ACC112 (cell line): Measurements from ENCODE around the gene CCDC154.
A peak's percentile ranks its signal among the peaks of the same experiment; 100 is the strongest.

Source experiments
- H2AFZ ChIP-seq: fragments of 200-600 bp; sonication (generic); one replicate; pipeline ENCODE4 v1.6.0; 2017; ENCODE audit warnings: antibody characterized with exemption, low read length; ENCODE audit not compliant: unreplicated experiment
- H3K27ac ChIP-seq: fragments of 200-600 bp; sonication (generic); 2 replicates; pipeline ENCODE4 v1.5.1; 2014; ENCODE audit warnings: low read depth, mild to moderate bottlenecking, antibody characterized with exemption, low read length, moderate library complexity
- H3K27me3 ChIP-seq: fragments of 200-600 bp; sonication (generic); 2 replicates; pipeline ENCODE4 v1.6.1; 2014; ENCODE audit warnings: mild to moderate bottlenecking, antibody characterized with exemption, low read length, moderate library complexity, mixed read lengths; ENCODE audit not compliant: insufficient read depth
- H3K36me3 ChIP-seq: fragments of 200-600 bp; sonication (generic); 2 replicates; pipeline ENCODE4 v1.6.1; 2016; ENCODE audit warnings: mild to moderate bottlenecking, antibody characterized with exemption, low read length, moderate library complexity, mixed read lengths; ENCODE audit not compliant: insufficient read depth
- H3K4me1 ChIP-seq: fragments of 200-600 bp; sonication (generic); one replicate; pipeline ENCODE4 v1.6.1; 2016; ENCODE audit warnings: low read length, mixed read lengths; ENCODE audit not compliant: insufficient read depth, unreplicated experiment, control insufficient read depth
- H3K4me3 ChIP-seq: fragments of 200-600 bp; sonication (generic); 2 replicates; pipeline ENCODE4 v1.5.1; 2014; ENCODE audit warnings: mild to moderate bottlenecking, low read depth, low read length
- H3K79me2 ChIP-seq: fragments of 200-600 bp; sonication (generic); one replicate; pipeline ENCODE4 v1.6.0; 2016; ENCODE audit warnings: low read length; ENCODE audit not compliant: control insufficient read depth, unreplicated experiment, insufficient read depth

The CCDC154 gene

GRCh38 chr16:1429012-1429411, 15.3 kb downstream of the CCDC154 start:
- Histone ChIP-seq H3K4me1 (no peaks in the 10 kb centered on the region), H3K36me3 (no peaks in the 10 kb centered on the region), H2AFZ (no peak overlapping the region), H3K4me3 (no peak overlapping the region), H3K27ac (no peak overlapping the region), H3K27me3 (no peaks in the 10 kb centered on the region), H3K79me2 (no peaks in the 10 kb centered on the region)

GRCh38 chr16:1428511-1428910, 15.8 kb downstream of the CCDC154 start:
- Histone ChIP-seq H3K79me2 (no peaks in the 10 kb centered on the region), H3K4me1 (no peaks in the 10 kb centered on the region), H3K27ac (no peak overlapping the region), H3K27me3 (no peaks in the 10 kb centered on the region), H3K4me3 (no peak overlapping the region), H3K36me3 (no peaks in the 10 kb centered on the region), H2AFZ (no peak overlapping the region)

GRCh38 chr16:1427473-1428461, 16.6 kb downstream of the CCDC154 start:
- Histone ChIP-seq H2AFZ (no peak overlapping the region), H3K4me3 (no peak overlapping the region), H3K36me3 (no peaks in the 10 kb centered on the region), H3K4me1 (no peaks in the 10 kb centered on the region), H3K27ac (no peak overlapping the region), H3K79me2 (no peaks in the 10 kb centered on the region), H3K27me3 (no peaks in the 10 kb centered on the region)

GRCh38 chr16:1426734-1427471, 17.5 kb downstream of the CCDC154 start:
- Histone ChIP-seq H2AFZ (no peak overlapping the region), H3K27ac (no peak overlapping the region), H3K36me3 (no peaks in the 10 kb centered on the region), H3K79me2 (no peaks in the 10 kb centered on the region), H3K4me1 (no peaks in the 10 kb centered on the region), H3K27me3 (no peaks in the 10 kb centered on the region), H3K4me3 (no peak overlapping the region)

- Histone ChIP-seq H3K36me3 (no peaks in the 10 kb centered on the region), H3K79me2 (no peaks in the 10 kb centered on the region), H3K27ac (no peak overlapping the region), H3K27me3 (no peaks in the 10 kb centered on the region), H3K4me1 (no peaks in the 10 kb centered on the region), H2AFZ (no peak overlapping the region), H3K4me3 (no peak overlapping the region)
Observed at GRCh38 chr16:1425616-1426370, 18.6 kb downstream of the CCDC154 start.

DNA sequence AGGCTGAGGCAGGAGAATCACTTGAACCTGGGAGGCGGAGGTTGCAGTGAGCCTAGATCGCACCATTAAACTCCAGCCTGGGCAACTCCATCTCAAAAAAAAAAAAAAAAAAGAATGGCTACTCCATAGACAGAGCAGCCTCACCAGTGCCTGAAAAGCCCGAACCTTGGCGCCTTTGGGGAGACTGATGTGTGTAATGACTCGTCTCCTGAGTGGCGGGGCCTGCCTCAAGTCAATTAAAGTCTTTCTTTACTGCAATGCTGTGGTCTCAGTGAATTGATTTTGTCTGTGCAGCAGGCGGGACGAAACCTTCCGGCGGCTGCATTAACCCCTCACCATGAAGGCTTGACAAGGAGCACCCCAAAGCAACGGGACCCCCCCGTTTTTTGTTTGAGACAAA, 20.3 kb downstream of the CCDC154 start:
- no peak overlapping the region for H3K4me3 ChIP-seq
- no peaks in the 10 kb centered on the region for H3K27me3 ChIP-seq
- H2AFZ ChIP-seq = no peak overlapping the region
- H3K36me3 ChIP-seq = no peaks in the 10 kb centered on the region
- H3K79me2 ChIP-seq = peaks cover 13% of the 10 kb centered on the region
- no peak overlapping the region for H3K27ac ChIP-seq
- peaks cover 5% of the 10 kb centered on the region for H3K4me1 ChIP-seq

DNA sequence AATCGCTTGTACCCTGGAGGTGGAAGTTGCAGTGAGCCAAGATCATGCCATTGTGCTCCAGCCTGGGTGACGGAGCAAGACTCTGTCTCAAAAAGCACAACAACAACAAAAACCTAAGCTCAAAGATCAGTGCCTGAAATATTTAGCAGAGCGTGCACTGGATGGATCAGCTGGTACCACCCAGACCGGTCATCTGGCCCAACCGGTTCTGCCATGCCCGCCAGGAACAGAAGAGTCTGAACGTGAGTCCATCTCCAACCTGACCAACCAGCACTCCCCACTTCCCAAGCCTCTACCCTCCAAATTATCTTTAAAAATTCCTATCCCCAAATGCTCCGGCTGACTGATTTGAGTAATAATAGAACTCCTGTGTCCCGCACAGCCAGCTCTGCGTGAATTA, 22.3 kb downstream of the CCDC154 start:
- Histone ChIP-seq H3K4me3 (no peak overlapping the region), H3K4me1 (peaks cover 8% of the 10 kb centered on the region), H2AFZ (no peak overlapping the region), H3K27ac (no peak overlapping the region), H3K36me3 (no peaks in the 10 kb centered on the region), H3K79me2 (peaks cover 21% of the 10 kb centered on the region), H3K27me3 (no peaks in the 10 kb centered on the region)

- H2AFZ ChIP-seq = peak overlapping the region; percentile 51
- no peaks in the 10 kb centered on the region for H3K36me3 ChIP-seq
- peaks cover 13% of the 10 kb centered on the region for H3K4me1 ChIP-seq
- peak overlapping the region; percentile 100 for H3K4me3 ChIP-seq
- no peaks in the 10 kb centered on the region for H3K27me3 ChIP-seq
- H3K79me2 ChIP-seq = peaks cover 21% of the 10 kb centered on the region
- peak overlapping the region; percentile 63; the same call in 1 of the 2 replicates for H3K27ac ChIP-seq
Observed at GRCh38 chr16:1420111-1420539, 24.2 kb downstream of the CCDC154 start.

- no peaks in the 10 kb centered on the region for H3K36me3 ChIP-seq
- H3K4me1 ChIP-seq = peaks cover 13% of the 10 kb centered on the region
- H2AFZ ChIP-seq = no peak overlapping the region
- H3K27me3 ChIP-seq = no peaks in the 10 kb centered on the region
- no peak overlapping the region for H3K4me3 ChIP-seq
- no peak overlapping the region for H3K27ac ChIP-seq
- H3K79me2 ChIP-seq = peaks cover 21% of the 10 kb centered on the region
Observed at GRCh38 chr16:1416521-1416941, 27.8 kb downstream of the CCDC154 start.

DNA sequence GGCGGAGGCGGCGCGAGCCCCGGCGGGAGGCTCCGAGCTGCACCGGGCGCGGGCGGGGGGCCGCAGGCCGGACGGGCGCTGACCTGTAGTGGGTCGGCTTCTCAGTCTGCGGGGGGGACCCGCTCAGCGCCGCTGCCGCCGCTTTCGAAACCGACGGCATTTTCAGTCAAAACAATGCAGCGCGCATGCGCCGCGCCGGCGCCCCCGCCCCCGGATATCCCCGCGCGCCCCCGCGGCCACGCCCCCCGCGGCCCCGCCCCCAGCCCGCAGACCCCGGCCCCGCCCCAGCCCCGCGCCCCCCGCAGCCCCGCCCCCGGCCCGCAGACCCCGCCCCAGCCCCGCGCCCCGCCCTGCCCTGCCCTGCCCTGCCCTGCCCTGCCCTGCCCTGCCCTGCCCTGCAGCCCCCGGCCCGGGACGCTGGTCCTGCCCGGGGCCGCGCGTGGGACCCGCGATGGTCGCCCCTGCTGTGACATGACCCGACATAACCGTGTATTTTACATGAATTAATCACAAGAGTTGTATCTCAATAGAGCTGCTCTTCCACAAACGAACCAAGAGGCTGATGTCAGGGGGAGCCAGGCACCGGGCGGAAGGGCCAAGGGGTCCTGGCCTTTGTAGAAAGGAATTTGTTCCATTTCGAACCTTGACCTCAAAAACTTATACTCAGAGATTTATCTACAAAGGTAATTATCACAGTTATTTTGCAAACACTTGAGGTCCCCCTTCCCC, 29.7 kb downstream of the CCDC154 start, which contains the start of gene UNKL:
Gene UNKL, minus strand, starts transcription at position 173 of the 729 bp plus-strand sequence. Its CDS starts 13 bp downstream, at position 160.
- Histone ChIP-seq H3K79me2 (peaks cover 13% of the 10 kb centered on the region), H3K4me1 (peaks cover 11% of the 10 kb centered on the region)

More for the DNA sequence above, 29.7 kb downstream of the CCDC154 start, which contains the start of gene UNKL:
- H2AFZ ChIP-seq = peak within 1 kb of the TSS; percentile 91
- no peak within 1 kb of the TSS for H3K27ac ChIP-seq
- no peaks in the 10 kb centered on the region for H3K27me3 ChIP-seq
- no peaks in the 10 kb centered on the region for H3K36me3 ChIP-seq
- peak within 1 kb of the TSS; percentile 98 for H3K4me3 ChIP-seq
